DMS114 treated with DMSO at 0.1 percent for 48 hours (cell line): ENCODE results near the gene SUFU.
"Not testable (repeated sequence)": the region's sequence is repeated elsewhere in the genome, so short reads cannot be mapped to it uniquely, and the experiment has no call there.

Experiments
- DNase-seq: peaks from one replicate; lab custom pipeline; 2025; ENCODE audit not compliant: unreplicated experiment; lab: John Stamatoyannopoulos, UW

SUFU gene

GRCh38 chr10:102503264-102504178 lies at the start of gene SUFU:
TSS of gene SUFU (plus strand) at chr10:102503972. CDS start at chr10:102504153, 181 bp downstream.
- DNase-seq, result peak; percentile 96

GRCh38 chr10:102454662-102455487 lies 48.9 kb upstream of the SUFU start:
- not testable (repeated sequence) for DNase-seq

- DNase-seq, result no peak
Observed at GRCh38 chr10:102455893-102456471, 47.8 kb upstream of the SUFU start.

GRCh38 chr10:102457591-102458150 lies 46.1 kb upstream of the SUFU start:
- DNase-seq, result no peak

- no peak for DNase-seq
Observed at GRCh38 chr10:102458656-102459055, 45.1 kb upstream of the SUFU start.

- no peak for DNase-seq
Observed at GRCh38 chr10:102460836-102461186, 43.0 kb upstream of the SUFU start.

- DNase-seq, result peak; percentile 81
Observed at GRCh38 chr10:102461187-102462054, 42.4 kb upstream of the SUFU start.

- no peak for DNase-seq
Observed at GRCh38 chr10:102462512-102463054, 41.2 kb upstream of the SUFU start.

- DNase-seq, result no peak
Observed at GRCh38 chr10:102463983-102464382, 39.8 kb upstream of the SUFU start.

GRCh38 chr10:102465466-102465865 lies 38.3 kb upstream of the SUFU start:
- DNase-seq, result no peak

- no peak for DNase-seq
Observed at GRCh38 chr10:102467318-102467717, 36.5 kb upstream of the SUFU start.

GRCh38 chr10:102467971-102468438 lies 35.8 kb upstream of the SUFU start:
- DNase-seq, result no peak

- no peak for DNase-seq
Observed at GRCh38 chr10:102468683-102469082, 35.1 kb upstream of the SUFU start.

GRCh38 chr10:102470579-102471546 lies 32.9 kb upstream of the SUFU start:
- no peak for DNase-seq

- DNase-seq, result no peak
Observed at GRCh38 chr10:102473445-102474331, 30.1 kb upstream of the SUFU start.

GRCh38 chr10:102475451-102476040 lies 28.2 kb upstream of the SUFU start:
- DNase-seq, result no peak

GRCh38 chr10:102476466-102477141 lies 27.2 kb upstream of the SUFU start:
- DNase-seq, result no peak
